NCI-H69 (cell line): ENCODE results near the gene BICD1.
"Not testable (repeated sequence)": the region's sequence is repeated elsewhere in the genome, so short reads cannot be mapped to it uniquely, and the experiment has no call there.

Experiments used
- DNase-seq: peaks from one replicate; lab custom pipeline; 2025; lab: John Stamatoyannopoulos, UW

The BICD1 gene

GRCh38 chr12:32106517-32107358 is at the start of gene BICD1:
TSS of gene BICD1 (plus strand) at chr12:32106847. CDS start at chr12:32107332, 485 bp downstream.
- peak; percentile 100 for DNase-seq

DNA sequence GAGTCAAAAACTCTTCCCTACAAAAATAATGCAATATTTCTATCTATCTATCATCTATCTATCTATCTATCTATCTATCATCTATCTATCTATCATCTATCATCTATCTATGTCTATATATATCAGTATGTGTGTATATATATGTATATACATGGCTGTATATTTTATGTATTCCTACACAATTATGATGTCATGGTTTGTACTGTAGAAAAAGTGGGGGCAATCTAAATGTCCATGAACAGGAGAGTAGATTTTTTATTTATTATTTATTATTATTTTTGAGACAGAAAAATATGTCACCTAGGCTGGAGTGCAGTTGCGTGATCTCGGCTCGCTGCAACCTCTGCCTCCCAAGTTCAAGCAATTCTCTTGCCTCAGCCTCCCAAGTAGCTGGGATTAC is 45.6 kb upstream of the BICD1 start:
- DNase-seq, result no peak

DNA sequence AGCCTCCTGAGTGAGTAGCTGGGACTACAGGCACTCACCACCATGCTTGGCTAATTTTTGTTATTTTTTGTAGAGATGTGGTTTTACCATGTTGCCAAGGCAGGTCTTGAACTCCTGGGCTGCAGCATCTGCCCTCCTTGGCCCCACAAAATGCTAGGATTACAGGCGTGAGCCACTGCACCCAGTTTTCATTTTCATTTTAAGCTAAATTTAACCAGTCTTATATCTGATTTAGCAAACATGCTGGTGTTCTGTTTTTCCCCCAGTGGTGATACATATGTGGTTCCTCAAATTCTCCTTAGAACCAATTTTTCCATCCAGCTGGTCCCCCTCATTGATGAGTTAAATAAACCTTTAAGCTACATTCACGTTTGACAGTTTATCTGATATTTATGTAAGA is 43.8 kb upstream of the BICD1 start:
- DNase-seq, result no peak

- no peak for DNase-seq
Observed at GRCh38 chr12:32063796-32064195, 42.9 kb upstream of the BICD1 start.

- DNase-seq, result no peak
Observed at GRCh38 chr12:32066206-32066605, 40.4 kb upstream of the BICD1 start.

GRCh38 chr12:32069071-32069470 is 37.6 kb upstream of the BICD1 start:
- no peak for DNase-seq

DNA sequence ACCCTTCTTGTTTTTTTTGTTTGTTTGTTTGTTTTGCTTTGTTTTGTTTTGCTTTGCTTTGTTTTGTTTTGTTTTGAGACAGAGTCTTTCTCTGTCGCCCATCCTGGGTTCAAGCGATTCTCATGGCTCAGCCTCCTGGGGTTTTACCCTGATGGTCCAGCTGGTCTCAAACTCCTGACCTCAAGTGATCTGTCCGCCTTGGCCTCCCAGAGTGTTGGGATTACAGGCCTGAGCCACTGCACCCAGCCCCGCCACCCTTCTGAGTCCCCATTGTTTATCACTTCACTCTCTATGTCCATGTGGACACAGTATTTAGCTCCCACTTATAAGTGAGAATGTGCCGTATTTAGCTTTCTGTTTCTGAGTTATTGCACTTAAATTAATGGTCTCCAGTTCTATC is 36.9 kb upstream of the BICD1 start:
- no peak for DNase-seq

GRCh38 chr12:32070370-32070769 is 36.3 kb upstream of the BICD1 start:
- no peak for DNase-seq

GRCh38 chr12:32072102-32072501 is 34.5 kb upstream of the BICD1 start:
- DNase-seq, result no peak

- DNase-seq, result no peak
Observed at GRCh38 chr12:32074432-32074831, 32.2 kb upstream of the BICD1 start.

DNA sequence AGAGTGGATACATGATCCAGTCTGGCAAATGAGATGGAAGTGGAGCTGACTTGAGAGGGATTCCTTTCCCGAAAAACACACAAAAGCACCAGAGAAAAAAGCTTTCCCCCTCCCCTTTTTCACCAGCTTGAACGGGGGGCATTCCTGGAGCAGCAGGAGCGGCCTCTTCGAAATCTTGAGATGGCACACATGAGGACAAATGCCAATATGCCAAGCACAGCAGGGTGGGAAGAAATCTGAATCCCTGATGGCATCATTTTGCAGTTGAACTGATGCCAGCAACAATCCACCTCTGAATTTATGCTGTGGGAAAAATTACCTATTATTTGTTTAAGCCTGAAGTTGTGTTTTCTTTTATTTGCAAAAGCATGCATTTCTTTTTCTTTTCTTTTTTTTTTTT is 29.7 kb upstream of the BICD1 start:
- DNase-seq, result peak; percentile 97

DNA sequence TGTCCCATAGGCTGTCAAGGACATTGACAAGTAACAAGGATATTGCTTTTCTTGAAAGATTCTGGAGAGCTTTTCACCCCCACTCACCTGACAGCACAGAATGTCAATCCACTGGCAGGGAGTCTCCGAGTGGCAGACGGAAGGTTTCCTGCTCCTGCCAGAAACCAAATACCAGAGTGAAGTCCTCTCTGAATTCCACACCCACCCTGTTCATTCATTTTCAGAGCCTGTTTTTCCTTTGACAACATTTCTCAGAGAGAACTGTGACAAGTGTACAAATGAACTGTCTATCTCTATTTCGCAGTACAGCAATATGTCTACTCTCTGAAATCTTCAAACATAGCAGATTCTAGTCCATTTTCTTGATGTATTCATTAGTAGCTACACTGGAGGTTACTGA is 26.2 kb upstream of the BICD1 start:
- DNase-seq, result no peak

DNA sequence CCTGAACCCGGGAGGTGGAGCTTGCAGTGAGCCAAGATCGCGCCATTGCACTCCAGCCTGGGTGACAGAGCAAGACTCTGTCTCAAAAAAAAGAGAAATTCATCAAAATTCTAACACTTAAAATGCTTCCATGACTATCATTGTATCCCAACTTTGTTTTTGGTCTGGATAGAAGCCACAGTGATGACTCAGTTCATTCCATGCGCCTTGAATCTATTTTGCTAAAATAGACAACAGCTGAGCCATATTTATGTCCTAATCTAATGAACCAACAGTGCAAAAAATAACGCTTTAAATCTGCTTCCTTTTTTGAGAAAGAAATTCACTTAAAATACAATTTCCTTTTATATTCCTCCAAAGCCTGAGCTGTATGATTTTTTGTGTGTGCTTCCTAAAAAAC is 23.2 kb upstream of the BICD1 start:
- no peak for DNase-seq

DNA sequence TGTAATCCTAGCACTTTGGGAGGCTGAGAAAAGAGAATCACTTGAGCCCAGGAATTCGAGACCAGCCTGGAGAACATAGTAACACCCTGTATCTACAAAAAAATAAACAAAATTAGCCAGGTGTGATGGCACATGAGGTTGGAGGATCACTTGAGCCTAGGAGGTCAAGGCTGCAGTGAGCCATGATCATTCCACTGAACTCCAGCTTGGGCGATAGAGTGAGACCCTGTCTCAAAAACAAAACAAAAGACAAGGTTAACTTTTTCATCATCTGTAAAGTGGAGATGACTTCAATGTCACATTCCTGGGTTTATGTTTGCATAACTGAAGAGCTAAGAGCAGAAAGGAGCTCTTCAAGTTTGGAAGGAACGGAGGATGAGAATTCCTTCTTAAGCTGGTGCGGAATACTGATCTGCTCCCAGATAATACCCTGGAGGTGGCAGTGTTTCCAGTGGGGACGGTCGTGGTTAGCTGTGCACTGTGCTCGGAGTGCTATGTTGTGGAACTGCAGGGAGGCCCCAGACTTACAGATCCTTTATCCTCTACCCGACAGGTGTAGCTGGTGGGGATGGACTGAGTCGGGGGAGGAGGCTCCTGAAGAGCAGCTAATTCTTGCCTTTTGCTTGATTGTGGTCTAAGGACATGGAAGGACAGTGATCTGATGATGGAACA is 22.5 kb upstream of the BICD1 start:
- no peak for DNase-seq

DNA sequence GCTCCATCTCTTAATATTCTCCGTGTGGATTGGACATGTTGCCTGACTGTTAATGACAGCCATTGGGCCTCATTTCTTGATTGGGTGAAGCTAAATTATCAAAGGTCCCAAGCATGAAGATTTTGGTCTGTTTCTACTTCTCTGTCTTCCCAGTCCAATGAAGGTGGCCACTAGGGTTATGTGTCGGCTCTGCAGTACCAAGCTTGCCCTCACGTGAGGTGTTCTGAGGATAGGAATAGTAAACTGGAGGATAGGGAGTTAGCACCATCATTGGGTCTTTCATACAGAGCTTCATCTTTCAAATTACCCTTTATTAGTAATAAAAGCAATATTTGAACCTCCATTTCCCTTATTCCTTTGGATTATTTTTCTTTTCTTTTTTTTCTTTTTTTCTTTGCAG is 21.9 kb upstream of the BICD1 start:
- no peak for DNase-seq

- no peak for DNase-seq
Observed at GRCh38 chr12:32087306-32087705, 19.3 kb upstream of the BICD1 start.

- no peak for DNase-seq
Observed at GRCh38 chr12:32089156-32089555, 17.5 kb upstream of the BICD1 start.

DNA sequence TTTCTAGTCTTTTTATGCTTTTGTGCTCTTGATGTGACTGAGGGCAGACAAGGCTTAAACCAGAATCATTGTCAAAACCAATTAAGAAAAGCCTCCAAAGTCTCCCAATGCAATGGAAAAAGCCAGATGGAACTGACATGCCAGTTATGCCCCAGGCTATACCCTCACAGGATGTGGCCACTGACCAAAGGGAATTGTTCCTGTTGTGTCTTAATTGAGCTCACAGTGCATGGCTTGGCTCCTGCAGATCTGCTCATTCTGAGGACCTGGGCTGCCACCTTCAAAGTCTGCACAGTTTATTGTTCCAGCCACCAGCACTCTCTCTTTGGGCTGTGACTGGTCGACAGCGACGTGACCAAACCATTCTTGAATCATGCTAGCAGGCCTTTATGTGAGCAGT is 17.1 kb upstream of the BICD1 start:
- DNase-seq, result peak; percentile 100

DNA sequence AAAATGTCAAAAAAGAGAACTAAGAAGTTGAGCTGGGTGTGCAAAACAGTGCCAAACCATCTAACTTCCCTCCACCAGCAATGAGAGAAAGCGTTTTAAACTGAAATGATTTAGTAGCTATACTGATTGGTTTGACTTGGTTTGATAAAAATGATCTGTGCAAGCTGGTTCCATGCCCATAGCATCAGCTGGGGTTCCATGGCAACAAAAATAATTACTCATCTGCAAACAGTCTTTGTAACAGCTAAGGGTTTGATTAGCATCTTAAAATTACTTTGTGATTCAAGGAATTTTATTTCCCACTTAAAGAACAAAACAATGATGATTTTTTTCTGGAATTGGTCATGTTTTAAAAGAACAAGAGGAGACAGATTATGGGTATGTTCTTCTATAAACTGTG is 15.0 kb upstream of the BICD1 start:
- peak; percentile 89 for DNase-seq

DNA sequence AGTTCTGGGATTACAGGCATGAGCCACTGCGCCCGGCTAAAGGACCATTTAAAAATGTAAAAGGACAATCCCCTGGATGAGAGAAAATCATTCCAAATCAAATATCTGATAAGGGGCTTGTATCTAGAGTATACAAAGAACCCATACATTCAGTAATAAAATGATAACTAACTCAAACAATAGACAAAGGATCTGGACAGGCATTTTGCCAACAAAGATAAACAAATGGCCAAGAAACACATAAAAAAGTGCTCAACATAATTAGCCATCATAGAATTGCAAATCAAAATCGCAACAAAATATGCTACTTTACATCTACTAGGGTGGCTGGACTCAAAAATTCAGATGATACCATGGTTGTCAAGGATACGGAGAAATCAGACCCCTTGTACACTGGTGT is 8.5 kb upstream of the BICD1 start:
- DNase-seq, result no peak

GRCh38 chr12:32099275-32099674 is 7.4 kb upstream of the BICD1 start:
- DNase-seq, result not testable (repeated sequence)

GRCh38 chr12:32100361-32100760 is 6.3 kb upstream of the BICD1 start:
- no peak for DNase-seq

GRCh38 chr12:32100888-32101287 is 5.8 kb upstream of the BICD1 start:
- no peak for DNase-seq

DNA sequence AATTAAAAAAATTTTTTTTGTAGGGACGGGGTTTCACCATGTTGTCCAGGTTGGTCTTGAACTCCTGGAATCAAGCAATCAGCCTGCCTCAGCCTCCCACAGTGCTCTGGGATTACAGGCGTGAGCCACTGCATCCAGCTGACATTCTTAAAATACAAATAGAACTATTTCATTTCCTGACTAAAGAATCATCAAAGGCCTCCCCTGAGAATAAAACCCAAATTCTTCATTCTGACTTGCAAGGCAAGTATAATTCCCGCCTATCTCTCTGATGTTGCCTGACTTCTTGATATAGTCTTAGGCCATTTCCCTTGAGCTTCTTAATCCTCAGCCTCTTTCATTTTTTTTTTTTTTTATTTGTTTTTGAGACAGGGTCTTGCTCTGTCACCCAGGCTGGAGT is 4.4 kb upstream of the BICD1 start:
- no peak for DNase-seq
